ENCODE results near the gene SLC25A5.

GRCh38 chrX:119478504-119478903, 10.3 kb downstream of the SLC25A5 start:
- TF ChIP-seq CTCF (IDR thresholded peaks at IDR 0.05; ENCODE audit: low read length), result no peak
- no peak for TF ChIP-seq EZH2 (optimal IDR thresholded peaks at IDR 0.05; ENCODE audit: low read depth, low read length)

Measured in MM.1S (cell line).